ENCODE measurements around the gene TOR2A.
"Not testable (repeated sequence)": the region's sequence is repeated elsewhere in the genome, so short reads cannot be mapped to it uniquely, and the experiment has no call there.

The TOR2A gene

DNA sequence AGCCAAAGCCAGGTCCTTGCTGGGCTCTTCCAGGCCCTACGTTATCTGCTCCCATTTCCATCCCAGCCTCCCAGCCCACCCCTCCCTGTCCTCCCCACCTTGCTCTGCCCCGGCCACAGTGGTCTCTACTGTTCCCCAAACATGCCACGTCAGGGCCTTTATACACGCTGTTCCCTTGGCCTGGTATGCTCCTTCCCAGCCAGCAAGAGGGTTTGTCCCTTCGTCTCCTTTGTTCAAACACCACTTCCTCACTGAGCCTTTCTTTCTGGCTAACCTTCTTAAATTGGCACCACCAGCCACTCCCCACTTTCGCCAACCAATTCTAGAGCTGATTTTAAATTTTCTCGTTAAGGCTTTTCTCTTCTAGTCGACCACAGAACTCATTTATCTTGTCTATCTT lies 33.6 kb upstream of the TOR2A start:
- no peak for DNase-seq

DNA sequence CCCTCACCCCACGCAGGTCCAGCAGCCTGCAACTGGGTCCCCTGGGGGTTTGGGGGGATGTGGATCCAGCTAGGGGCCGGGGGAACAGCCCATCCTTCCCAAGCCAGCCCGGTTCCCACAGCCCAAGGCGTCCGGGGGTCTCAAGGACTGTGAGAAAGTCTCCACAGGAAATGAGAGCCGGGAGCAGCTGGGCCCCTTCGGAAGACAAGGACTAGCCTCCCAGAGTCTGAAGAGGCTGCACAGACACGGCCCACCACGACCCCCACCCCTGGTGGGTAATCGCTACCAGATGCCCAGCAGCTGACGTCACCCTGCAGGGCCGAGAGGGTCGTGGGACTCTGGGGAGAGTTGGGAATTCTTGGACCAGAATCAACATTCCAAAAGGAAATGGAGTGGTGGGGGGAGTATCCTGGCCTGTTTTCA lies 32.8 kb upstream of the TOR2A start:
- DNase-seq, result no peak

DNA sequence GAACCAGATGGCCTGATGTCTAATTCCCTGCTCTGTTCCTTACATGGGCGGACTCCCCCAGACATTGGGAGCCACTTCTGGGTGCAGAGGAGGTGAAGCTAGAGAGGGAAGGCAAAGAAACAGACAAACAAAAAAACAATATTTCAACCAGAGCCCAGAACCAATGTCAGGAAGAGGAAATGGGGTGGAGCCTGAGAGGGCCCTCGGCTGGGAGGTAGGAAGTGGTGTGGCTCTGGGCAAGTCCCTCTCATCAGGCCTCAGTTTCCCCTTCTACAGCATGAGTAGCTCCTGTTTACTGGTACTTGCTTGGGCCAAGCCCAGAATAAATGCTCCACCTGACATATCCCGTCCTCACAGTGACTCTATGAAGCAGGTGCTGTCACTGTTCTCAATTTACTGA lies 32.3 kb upstream of the TOR2A start:
- no peak for DNase-seq

DNA sequence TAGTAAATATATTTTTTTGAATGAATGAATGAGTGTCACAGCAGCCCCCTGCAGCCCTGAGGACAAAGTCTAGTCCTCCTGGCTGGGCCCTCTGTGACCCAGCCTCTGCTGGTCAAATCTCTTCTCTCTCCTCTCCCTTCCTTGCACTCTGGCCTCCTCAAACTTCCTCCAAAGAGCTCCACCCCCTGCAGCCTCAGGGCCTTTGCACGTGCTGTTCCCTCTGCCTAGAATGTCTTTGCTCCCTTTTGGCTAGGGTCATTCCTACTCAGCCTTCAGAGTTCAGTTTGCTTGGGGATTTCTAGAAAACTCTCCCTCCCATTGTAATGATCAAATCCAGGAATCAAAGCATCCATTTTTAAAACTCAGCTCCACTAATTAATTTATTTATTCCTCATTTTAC lies 30.3 kb upstream of the TOR2A start:
- DNase-seq, result no peak

DNA sequence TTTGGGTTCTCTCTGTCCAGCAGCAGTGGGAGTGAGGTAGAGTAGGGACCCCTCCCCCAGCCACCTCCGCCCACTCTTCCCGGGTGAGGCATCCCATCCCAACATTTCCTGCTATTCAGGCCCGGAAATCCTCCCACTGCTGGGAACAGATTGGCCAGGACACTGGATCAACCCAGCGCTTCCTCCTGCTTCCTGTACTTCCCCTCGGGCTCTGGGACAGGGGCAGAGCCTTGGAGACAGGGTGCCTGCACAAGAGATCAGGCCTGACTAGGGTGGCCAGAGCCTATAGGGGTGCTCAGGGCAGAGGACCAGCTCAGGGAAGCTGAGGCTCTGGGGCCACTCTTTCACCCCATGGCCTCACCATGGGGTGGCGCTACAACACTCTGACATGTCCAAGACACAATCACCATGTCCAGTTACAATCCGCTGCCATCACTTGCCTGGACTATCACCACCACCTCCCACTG lies 28.9 kb upstream of the TOR2A start:
- no peak for DNase-seq

DNA sequence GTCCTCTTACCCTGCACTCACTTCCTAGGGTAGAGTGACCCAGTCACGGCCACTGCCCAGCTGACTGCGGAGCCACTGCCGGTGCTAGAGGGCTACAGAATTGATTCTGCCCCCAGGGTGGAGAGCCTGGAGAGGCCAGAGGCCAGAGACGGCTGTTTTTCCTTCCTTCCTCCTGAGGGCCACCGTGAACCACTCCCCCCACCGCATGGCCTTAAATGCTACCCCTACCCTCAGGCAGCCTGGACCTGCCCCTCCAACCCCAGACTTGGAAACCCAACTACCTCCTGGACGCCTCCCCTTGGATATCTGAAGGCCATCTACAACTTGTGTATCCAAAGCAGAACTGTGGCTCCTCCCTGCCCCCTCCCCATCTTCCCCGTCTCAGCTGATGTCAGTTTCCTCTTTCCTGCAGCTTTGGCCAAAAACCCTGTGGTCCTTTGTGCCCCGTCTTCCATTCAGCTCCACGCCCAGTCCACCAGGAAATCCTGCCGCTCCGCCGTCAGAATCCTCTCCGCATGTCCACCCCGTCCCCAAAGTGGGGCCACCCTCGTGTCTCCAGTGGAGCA lies 27.1 kb upstream of the TOR2A start:
- DNase-seq, result no peak

DNA sequence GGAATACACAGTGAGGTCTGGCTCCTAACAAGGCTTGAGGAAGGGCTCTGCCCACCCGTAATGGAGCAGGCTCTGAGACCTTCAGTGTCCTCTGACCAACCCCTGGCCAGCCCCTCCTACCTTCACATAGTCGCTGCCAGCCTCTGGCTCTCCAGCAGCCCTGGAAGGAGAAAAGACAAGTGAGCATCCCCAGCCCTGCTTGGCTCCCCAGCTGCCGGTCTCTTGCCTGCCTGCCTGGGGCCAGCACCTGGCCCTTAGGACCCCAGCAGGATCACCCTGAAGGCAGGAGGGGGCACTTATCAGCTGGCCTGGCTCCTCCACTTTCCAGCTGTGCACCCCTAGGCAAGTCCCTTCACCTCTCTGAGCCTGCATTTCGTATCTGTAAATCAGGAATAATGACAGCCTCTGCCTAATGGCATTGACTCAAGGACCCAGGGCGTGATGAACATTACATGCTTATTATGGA lies 26.4 kb upstream of the TOR2A start:
- DNase-seq, result no peak

DNA sequence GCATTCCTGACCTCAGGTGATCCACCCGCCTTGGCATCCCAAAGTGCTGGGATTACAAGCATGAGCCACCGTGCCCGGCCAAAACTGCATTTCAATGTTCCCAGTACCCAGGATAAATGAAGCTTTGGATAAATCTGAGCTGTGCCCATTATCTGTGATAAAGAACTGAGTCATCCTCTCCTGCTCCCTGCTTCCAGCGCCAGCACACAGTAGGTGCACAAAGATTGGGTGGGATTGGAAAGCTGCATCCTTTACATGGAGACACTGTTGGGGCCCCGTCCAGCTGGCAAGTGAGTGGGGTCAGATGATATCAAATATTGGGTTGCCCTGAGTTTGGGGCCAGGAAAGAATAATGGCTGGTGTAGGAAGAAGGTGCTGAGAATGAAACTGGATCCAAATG lies 26.0 kb upstream of the TOR2A start:
- no peak for DNase-seq

DNA sequence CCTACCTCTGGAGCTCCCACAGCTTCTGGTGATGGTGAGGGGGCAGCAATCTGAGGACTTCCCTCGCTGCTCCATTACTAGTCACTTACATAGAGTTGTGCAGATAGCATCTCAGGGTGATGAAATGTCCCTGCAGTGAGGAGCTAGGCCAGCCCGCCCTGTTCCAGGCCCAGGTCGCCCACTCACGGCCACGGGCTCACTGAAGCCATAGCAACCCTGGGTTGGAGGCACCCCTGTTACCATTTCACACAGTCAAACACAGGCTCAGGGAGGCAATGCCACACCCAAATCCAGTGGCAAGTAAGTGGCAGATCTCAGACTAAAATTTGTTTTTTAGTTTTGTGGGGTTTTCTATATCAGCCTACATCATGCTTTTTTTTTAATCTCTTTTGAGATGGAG lies 23.7 kb upstream of the TOR2A start:
- DNase-seq, result no peak

DNA sequence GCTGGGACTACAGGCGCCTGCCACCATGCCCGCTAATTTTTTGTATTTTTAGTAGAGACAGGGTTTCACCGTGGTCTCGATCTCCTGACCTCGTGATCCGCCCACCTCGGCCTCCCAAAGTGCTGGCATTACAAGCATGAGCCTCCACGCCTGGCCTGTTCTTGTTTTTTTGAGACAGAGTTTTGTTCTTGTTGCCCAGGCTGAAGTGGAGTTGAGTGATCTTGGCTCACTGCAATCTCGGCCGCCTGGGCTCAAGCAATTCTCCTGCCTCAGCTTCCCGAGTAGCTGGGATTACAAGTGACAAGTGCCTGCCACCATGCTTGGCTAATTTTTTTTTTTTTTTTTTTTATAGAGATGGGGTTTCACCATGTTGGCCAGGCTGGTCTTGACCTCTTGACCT lies 21.7 kb upstream of the TOR2A start:
- DNase-seq, result not testable (repeated sequence)

DNA sequence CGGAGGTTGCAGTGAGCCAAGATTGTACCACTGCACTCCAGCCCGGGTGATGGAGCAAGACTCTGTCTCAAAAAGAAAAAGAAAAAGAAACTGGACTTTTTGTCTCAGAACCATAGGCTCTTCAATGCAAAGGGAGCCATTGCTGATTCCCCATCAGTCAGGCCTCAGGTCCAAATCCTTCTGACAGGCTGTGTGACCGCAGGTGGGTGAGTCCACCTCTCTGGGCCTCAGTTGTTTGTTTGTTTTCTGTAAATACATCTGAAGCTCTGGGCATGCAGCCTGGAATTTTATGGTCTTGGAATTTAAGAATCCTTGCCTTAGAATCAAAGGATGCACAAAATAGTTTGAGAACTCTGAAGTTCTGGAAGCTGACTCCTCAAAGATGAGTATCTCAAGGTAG lies 21.1 kb upstream of the TOR2A start:
- no peak for DNase-seq

DNA sequence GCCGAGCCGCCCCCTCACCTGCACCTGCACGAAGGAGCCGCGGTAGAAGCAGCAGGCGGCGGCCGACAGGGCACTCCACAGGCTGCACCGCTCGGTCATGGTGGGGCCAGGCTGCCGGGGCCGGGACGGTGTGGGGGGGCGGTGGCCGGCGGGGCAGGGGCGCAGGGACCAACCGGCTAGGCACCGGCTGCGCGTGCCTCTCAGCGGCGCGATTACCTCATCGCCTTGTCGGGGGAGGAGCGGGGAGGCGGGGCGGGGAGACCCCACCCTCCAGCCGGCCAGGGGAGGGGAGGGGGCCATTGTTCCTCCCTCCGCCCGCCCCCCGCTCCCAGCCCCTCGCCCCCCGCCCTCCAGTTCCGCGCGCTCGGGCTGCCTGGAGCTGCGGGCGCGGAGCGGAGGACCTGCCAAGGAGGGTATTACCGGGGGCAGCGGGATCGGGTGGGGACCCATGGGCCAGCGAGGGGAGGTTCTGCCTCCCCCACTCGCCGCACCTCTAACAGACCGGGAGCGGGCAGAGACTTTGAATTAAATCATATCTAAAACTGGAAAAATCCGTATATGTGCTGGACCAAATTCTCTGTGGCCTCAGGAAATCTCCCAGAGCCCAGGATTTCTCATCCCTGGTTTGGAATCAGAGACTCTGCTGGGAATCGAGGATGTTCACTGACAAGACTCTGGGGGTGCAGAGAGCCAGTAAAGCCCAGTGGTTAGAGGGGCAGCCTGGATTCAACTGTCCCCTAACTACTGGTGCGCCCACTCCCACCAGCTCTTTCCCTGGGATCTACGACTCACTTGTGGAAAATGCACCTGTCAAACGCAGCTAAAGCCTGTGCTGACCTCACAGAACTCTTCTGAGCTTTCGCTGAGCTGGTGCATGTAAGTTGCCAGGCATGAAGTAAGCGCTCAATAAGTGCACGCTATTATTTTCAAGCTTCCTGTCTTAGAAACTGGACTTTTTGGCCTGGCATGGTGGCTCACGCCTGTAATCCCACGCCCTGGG lies 20.3 kb upstream of the TOR2A start:
- DNase-seq, result no peak

DNA sequence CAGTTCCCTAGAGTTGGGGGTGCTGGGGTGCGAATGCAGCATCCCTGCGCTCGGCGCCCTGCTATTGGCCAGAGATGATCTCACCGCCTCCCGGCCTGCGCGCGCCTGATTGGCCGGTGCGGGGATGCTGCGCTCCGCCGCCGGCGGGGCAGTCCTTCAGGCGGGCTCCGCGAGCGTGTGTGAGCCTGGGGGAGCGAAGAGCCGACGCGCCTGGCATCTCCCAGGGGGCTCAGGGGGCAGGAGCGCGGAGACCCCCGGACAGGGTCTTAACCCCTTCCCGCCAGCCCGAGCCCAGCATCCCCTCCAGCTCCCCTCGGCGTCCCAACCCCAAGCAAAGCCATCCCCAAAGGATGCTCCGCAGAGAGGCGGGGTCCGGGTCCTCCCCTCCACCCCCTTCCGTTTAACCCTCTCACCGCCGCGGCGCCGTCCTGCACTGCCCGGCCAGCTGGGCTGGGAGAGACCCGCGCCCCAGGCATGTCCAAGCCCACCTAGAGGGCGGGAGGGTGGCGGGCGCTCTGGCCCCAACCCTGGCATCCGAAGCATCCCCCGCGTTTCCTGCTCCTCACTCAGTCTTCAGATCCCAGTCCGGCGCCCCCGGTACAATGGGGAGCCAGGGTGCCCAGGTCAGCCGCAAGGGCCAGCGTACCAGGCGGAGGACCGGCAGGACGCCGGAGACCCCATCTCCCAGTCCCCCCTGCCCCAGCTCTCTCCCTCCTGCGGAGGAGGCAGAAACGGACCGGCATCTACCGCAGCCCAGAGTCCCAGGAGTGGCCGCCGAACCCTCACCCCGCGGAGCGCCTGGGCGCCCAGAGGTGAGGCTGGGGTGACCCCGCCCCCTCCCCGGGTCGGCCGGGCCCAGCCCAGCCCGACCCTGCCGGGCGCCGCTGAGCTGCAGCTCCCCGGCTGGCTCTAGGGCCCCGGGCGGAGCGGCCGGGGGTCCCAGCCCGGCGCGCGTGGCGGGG lies 19.3 kb upstream of the TOR2A start:
- no peak for DNase-seq

DNA sequence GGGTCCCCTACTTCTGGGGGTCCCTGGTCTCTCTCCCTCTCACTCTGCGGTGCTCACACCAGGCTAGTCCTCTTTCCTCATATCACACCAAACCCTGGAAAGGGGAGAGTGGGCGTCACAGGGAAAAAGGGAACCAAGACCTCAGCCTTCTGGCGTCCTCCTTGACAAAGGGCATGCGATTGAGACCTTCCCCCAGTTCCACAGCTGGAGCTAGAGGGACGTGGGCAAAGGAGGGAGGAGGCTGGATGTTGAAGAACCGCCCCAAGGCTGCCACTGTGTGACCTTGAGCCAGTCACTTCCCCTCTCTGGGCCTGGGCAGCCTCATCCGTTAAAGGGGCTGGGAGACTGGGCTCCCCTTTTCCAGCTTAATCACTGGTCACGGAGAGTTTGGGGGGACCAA lies 18.5 kb upstream of the TOR2A start:
- DNase-seq, result no peak

DNA sequence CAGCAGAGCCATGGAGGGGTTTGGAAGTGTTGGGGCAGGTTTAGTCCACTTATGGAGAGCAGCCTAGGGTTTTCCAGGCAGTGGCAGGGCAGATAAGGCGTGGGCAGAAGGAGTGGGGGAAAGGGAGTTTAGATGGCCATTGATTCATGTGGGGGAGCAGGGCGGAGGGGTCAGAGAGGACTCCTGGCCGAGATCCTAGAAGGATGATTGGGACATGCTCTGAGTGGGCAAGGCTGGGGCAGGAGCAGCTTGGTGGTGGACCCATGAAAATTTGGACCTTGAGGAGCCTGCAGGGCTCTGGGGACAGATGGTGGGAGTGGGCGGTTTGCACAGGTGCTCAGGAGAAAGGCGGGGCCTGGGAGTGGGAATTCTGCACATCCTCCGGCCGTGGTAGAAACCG lies 18.1 kb upstream of the TOR2A start:
- no peak for DNase-seq

DNA sequence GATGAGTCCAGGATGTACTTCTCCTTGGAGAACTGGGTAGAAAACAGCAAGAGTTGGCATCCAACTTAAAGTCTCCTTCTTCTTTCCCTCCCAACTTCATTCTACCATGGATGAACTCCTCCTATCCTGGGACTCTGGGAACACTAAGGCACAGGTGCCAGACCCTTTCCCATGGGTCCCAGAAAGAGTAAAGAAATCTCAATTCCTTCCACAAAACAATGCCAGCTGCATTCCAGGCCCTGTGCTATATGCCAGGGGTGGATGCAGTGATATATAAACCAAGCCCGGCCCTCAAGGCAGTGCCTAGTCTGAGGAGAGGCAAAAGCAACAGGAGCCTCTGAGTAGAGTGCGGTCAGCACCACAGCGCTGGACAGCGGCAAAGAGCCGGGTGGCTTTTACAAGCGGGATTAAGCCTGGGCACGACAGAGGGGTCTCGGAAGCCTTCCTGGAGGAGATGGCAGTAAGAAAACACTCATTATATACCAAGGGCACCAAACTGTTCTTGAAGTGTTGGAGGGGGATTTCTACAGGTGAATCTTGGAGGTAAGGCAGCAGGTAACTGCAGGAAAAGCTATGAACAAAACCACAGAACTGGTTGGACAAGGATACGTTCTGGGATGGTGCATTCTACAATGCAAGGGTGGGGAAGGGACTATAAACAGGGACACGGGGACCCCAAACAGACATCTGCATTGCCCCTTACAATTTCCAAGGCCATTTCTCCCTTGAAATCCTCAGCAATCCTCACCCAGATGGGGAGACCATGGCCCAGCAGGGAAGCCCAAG lies 16.4 kb upstream of the TOR2A start:
- no peak for DNase-seq

DNA sequence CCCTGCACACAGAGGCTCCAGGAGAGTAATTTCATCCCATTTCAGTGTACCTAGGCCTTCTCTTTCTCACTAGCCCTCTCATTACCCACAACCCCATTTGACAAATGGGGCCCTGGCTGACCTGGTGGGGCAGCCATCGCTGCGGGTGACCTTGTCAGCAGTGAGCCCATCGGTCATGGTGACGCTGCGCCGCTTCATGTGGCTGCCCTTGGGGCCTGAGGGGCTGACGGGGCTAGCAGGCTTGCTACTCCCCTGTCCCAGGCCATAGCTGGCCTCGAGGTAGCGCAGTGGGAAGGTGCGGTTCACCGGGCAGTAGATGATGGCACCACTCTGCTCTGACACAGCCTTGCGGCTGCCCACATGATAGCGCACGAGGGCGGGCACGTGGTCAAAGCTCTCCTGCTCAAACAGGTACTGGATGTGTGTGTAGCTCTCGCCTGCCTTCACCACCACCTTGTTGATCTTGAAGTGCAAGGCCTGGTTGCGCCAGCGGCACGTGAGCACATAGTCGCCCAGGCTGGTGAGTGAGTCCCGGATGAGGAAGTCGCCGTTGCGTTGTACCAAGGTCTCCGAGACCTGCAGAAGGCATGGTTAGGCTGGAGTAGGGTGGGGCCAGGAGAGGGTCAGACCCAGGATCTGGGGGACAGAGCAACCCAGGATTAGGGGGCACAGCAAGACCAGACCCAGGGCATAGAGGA lies 14.1 kb upstream of the TOR2A start:
- DNase-seq, result no peak

DNA sequence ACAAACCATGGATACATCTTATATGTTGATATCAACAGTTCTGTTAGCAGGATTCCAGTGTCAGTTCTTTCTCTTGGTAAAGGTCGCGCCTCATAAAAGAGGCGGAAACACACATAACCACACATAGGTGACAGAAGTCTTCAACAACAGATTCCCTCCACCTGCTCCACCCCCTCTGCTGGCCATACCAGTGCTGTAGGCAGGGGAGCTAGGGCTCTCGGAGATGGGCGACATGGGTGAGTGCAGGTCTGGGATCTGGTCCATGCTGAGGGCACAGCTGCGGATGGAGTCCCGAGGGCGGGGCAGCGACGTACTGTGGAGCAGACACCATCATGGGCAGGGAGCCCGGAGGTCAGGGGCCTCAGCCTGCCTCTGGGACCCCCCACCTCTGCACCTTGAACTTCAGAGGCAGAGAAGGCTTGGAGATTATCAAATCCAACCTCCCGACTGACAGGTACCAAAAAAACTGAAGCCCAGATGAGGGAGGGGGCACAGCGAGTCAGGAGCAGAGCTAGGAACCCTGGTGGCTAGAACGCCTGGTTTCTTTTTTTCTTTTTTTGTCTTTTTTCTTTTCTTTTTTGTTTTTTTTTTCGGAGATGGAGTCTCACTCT lies 12.0 kb upstream of the TOR2A start:
- DNase-seq, result peak in 1 of 4 experiments; percentile 14

DNA sequence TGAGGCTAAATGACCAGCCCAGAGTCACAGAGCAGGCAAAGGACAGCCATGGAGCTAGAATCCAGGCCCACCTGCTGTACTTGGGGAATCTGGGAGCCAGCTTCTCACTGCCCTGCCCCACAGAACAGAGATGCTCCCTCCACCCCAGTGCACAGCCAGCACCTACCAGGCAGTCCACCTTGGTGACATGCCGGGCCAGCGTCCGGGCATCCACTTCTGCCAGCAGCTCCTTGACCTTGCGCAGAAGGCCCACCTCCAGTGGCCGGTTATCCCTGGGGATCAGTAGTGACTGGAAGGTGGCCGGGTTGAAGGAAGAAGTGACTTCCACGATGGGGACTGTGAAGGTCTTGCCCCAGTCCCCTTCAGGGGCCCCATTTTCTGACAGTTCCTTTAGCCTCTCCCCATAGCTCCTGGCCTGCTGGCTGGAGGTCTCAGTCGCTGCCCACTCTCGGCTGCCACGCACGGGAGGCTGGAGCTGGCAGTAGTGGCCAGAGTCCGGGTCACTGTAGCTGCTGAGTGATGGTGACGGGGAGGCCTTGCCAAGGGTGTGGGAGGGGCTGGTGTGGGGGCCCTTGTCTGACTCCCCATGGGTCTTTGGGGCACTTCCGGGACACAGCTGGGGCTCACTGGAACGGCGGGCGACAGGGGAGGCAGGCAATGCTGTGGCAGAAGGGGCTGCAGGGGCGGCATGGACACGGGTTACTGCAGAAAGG lies 9.5 kb upstream of the TOR2A start:
- no peak for DNase-seq

DNA sequence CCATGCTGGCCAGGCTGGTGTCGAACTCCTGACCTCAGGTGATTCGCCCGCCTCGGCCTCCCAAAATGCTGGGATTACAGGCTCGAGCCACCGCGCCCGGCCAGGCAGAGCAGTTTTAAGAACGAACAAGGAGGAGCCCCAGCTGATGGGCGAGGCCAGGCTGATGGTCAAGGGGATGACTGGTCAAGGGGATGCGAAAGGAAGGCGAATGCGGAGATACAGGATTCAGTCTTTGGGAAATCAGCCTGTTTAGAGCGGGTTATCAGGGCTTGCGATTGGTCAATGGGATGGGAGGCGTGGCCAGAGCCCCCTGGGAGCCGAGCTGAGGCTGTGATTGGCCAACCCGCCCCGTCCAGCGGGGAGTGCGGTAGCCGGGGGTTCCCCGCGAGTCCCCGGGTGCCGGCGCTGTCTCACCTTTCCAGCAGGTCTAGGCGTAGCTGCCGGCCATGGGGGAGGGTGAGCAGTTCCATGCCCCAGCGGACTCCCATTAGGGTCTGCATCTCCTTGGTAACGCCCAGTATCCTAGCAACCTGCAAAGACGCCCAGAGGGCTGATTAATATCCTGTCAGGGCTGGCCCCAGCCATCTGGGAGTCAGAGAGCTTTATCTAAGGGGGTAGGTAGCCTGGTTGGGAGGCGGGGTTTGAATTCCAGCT lies 7.5 kb upstream of the TOR2A start:
- no peak for DNase-seq
